Neutrophil (primary cell): ENCODE results near the gene CDK17.

Experiments used
- H3K27ac ChIP-seq: fragments of 200-600 bp; sonication (generic); 2 replicates; pipeline ENCODE4 v1.5.1; 2016; ENCODE audit warnings: mild to moderate bottlenecking, moderate library complexity
- H3K27me3 ChIP-seq: fragments of 200-600 bp; sonication (generic); 2 replicates; pipeline ENCODE4 v1.6.0; 2016; ENCODE audit warnings: mild to moderate bottlenecking
- H3K36me3 ChIP-seq: fragments of 200-600 bp; sonication (generic); 2 replicates; pipeline ENCODE4 v1.5.1; 2017
- H3K4me1 ChIP-seq, 2 experiments: fragments of 200-600 bp in 1 of 2; sonication (generic) in 1 of 2; 1 replicate in 1 of 2; 2 replicates in 1 of 2; pipeline versions ENCODE4 v1.5.1 to v1.6.1; 2013 to 2016; ENCODE audit warnings: low read depth in 1 of 2, low read length in 1 of 2, mild to moderate bottlenecking in 1 of 2, moderate library complexity in 1 of 2; ENCODE audit not compliant: control insufficient read depth in 1 of 2, insufficient read depth in 1 of 2
- H3K4me3 ChIP-seq, 2 experiments: fragments of 200-600 bp in 1 of 2; sonication (generic) in 1 of 2; 1 replicate in 1 of 2; 2 replicates in 1 of 2; pipeline ENCODE4 v1.5.1; 2013 to 2016; ENCODE audit warnings: low read depth in 1 of 2, low read length in 1 of 2, mild to moderate bottlenecking in 1 of 2, moderate library complexity in 1 of 2
- H3K9me3 ChIP-seq: fragments of 200-600 bp; sonication (generic); 2 replicates; pipeline ENCODE4 v1.5.1; 2016
- TF ChIP-seq, protein P1 (sequence below): fragments of 200-600 bp; sonication (generic); IDR thresholded peaks from 2 replicates; pipeline ENCODE4 v1.5.1; 2016; ENCODE audit warnings: antibody characterized with exemption

Gene CDK17

DNA sequence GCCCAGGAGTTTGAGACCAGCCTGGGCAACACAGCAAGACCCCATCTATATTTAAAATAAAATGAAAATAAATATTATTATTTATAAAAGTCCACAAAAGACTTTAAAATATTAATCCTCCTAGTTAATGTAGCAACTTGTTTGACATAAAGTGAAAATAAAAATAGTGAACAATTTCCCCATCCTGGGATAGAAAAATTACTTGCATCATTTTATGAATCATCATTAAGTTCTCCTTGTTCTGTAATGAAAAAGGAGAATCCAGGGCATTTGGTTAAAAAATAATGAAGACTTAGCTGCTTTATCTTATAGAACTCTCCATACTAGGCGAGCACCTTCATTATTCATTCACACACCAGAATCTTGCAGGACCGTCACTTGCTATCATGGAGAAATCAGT is 140.0 kb downstream of the CDK17 start:
- TF ChIP-seq, protein P1, sequence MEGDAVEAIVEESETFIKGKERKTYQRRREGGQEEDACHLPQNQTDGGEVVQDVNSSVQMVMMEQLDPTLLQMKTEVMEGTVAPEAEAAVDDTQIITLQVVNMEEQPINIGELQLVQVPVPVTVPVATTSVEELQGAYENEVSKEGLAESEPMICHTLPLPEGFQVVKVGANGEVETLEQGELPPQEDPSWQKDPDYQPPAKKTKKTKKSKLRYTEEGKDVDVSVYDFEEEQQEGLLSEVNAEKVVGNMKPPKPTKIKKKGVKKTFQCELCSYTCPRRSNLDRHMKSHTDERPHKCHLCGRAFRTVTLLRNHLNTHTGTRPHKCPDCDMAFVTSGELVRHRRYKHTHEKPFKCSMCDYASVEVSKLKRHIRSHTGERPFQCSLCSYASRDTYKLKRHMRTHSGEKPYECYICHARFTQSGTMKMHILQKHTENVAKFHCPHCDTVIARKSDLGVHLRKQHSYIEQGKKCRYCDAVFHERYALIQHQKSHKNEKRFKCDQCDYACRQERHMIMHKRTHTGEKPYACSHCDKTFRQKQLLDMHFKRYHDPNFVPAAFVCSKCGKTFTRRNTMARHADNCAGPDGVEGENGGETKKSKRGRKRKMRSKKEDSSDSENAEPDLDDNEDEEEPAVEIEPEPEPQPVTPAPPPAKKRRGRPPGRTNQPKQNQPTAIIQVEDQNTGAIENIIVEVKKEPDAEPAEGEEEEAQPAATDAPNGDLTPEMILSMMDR = no peak
- Histone ChIP-seq H3K4me3 (no peak overlapping the region), H3K9me3 (no peaks in the 10 kb centered on the region), H3K36me3 (peaks cover 32% of the 10 kb centered on the region), H3K4me1 (no peaks in the 10 kb centered on the region), H3K27ac (no peak overlapping the region), H3K27me3 (no peaks in the 10 kb centered on the region)

DNA sequence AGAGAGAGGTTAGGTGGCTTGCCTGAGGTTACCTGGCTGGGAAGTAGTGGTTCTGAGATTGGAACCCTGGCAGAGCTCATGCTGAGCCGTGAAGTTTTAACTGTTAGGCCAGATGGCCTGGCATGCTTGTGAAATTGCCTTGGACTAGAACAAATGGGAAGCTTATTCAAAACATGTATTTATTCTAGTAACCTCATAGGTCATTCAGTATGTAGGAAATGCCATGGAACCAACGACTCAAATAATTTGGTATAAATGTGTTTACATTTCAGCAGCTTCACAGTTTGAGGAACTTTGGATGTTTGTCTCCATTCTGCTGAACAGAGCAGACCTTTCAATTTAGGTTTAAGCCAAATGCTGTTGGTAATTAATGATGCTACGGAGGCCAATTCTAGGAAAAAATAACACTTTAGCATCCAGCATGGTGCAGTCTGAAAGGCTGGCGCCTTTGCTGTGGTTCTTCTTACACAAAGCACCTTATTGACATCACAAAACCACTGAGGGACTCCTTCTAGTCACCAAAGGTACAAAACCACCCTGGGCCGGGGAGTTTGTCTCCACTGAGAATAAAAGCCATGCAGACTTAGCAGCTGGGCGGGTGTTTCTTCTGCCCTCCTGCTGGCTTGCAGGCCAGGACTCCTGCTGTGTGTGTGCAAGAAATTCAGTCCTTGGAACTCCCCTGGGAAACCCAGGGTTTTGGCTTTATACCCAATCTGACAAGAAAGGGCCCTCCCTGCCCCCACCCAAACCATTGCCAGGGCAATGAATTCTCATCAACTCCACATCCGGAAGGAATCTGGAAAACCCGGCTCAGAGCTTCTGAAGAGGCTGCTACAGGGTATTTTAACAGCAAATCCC is 141.9 kb downstream of the CDK17 start:
- Histone ChIP-seq H3K27me3 (no peaks in the 10 kb centered on the region), H3K4me1 (no peaks in the 10 kb centered on the region), H3K27ac (no peak overlapping the region), H3K9me3 (no peaks in the 10 kb centered on the region), H3K36me3 (peaks cover 15% of the 10 kb centered on the region), H3K4me3 (no peak overlapping the region)
- TF ChIP-seq, protein P1 = no peak

DNA sequence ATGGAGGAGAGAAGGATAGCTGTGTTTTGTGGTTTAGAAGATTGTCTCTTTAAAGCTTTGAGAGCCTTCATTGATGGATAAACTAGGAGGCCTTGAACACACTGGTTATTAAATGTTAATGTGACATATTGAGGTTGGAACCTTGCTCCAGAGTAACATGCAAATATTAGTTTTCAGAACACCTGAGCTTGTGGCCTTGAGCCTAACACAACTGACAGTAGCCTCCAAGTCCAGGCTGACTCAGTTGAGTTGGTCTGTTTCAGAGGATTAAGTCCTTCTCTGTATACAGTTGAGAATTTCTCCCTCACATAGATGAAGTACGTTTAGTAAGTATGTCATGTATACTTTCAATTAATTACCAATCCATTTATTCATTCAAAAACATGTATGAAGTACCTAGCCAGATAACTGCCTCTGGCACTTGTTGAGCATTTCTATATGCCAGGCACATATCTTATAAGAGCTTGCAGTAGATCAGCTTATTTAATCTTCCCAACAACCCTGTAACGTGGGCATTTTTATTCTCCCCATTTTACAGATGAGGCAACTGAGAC is 142.6 kb downstream of the CDK17 start:
- peaks cover 14% of the 10 kb centered on the region for H3K36me3 ChIP-seq
- no peaks in the 10 kb centered on the region for H3K4me1 ChIP-seq
- TF ChIP-seq, protein P1 = no peak
- no peaks in the 10 kb centered on the region for H3K27me3 ChIP-seq
- H3K9me3 ChIP-seq = no peaks in the 10 kb centered on the region
- H3K4me3 ChIP-seq = no peak overlapping the region
- H3K27ac ChIP-seq = no peak overlapping the region

DNA sequence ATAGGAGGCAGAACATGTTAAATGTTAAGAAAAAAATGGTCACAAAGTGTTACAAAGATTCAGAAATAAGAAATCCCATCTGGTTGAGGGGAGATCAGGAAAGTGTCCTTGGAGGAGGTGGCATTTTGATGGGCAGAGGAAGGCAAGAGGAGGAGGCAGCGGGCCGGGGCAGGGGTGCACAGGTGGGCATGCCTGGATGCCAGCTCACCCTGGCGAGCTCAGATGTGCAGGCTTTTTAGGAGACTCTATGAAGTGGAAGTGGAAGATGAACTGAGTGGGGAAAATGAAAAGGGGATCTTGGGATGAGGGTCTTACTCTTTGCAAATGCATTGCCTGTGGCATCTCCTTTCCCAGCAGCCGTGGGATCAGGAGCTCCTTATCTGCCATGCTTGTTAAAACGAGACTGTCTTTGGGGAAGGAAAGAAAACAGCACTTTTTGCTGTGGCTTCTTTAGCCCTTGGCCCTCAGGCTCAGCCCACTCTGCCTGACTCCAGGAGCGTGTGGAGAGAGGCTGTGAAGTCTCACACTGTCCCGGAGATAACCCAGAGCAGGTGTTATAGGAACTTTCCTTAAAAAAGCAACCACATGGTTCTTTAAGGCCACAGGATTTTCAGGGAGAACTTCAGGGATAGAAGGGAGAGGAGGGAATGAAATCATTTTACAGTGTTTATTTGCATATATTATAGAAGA is 143.4 kb downstream of the CDK17 start:
- H3K4me3 ChIP-seq = no peak overlapping the region
- no peaks in the 10 kb centered on the region for H3K4me1 ChIP-seq
- H3K36me3 ChIP-seq = peaks cover 18% of the 10 kb centered on the region
- H3K9me3 ChIP-seq = no peaks in the 10 kb centered on the region
- TF ChIP-seq, protein P1 = no peak
- no peak overlapping the region for H3K27ac ChIP-seq
- H3K27me3 ChIP-seq = no peaks in the 10 kb centered on the region

DNA sequence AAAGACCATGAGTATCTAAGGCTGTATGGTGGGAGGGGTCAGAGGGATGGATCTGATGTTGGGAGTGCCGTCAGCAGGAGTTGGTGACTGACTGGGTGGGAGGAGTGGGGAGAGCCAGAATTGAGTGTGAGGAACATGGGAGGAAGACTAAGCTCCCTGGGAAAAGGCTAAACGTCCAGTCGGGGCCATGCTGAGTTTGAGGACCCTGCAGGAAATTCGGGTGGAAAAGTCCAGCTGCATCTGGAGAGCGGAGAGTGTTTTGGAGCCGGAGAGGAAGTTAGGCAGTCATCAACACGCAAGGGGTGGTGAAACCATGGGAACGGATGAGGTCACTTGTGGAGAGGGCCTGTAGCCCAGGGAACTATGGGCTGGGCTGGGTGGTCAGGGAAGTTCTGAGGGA is 145.2 kb downstream of the CDK17 start:
- Histone ChIP-seq H3K27ac (no peak overlapping the region), H3K4me1 (no peaks in the 10 kb centered on the region), H3K4me3 (no peak overlapping the region), H3K36me3 (peaks cover 31% of the 10 kb centered on the region), H3K27me3 (no peaks in the 10 kb centered on the region), H3K9me3 (no peaks in the 10 kb centered on the region)
- TF ChIP-seq, protein P1 = no peak
